GM23248 (cell line): ENCODE measurements around the gene ZNF469.

Source experiments
- EZH2 ChIP-seq: fragments of 200-600 bp; sonication (generic); IDR thresholded peaks from 2 replicates; pipeline ENCODE4 v1.6.1; 2018; ENCODE audit warnings: antibody characterized with exemption, mild to moderate bottlenecking; ENCODE audit not compliant: insufficient read depth, poor library complexity, severe bottlenecking
- EZH2phosphoT487 ChIP-seq: fragments of 200-600 bp; sonication (generic); IDR thresholded peaks from 2 replicates; pipeline ENCODE4 v1.6.1; 2018; ENCODE audit warnings: antibody characterized with exemption, moderate library complexity, mild to moderate bottlenecking, low read depth; ENCODE audit not compliant: insufficient read depth

DNA sequence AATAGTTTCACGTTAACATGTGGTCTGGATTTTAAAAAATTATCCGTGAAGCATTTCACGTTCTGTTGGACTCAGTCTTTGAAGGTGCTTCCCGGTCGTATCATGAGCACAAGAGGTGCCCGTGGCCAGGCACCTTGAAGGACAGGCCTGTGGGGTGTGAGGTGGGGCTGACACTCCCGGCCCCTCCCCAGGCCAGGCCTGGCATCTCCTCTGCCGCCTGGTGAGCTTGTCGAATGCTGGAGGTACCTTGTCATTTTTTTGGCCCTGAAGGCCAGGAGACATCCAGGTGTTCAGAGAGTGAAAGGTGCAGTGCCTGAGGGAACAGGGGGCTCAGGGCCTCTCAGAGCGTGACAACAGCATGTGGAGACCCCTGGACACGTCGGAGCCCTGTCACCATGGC lies 11.7 kb downstream of the ZNF469 start:
- no peak for TF ChIP-seq EZH2
- no peak for TF ChIP-seq EZH2phosphoT487
